ENCODE results near the gene ALLC.

ALLC gene

DNA sequence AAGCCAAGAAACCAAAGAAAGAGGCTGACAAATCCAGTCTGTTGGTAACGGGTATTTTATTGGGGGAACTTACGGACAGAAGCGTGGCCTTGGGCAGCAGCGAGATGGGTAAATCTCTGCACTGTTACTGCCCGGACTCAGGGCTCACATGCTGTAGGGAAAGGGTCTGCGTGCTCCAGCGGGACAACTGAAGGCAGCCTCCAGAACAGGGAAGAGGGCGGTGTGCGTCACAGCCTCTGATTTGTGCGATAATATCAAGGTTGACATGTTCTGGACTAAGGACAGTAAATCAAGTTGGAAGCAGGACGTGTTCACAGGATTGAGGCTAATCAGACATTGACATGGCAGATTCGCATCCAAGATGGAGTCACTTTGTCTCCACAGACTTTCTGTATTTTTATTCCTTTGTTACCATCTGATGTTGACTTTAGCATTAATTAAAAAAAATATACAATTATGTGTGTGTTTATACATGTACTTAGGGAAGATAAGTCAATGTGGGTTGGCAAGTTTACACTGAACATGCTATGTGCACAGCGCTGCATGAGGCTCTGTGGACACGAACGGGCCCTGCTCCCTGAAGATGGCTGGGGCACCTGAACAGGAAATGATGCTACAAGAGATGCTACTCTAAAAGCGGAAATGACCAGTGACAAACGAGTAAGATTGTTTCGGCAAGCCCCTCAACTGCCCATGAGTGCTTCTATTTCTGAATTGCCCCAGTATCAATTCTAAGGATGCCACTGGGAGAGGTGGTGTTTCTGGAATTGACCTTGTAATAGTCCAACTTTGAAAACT, 22.7 kb downstream of the ALLC start:
- DNase-seq: no peak

DNA sequence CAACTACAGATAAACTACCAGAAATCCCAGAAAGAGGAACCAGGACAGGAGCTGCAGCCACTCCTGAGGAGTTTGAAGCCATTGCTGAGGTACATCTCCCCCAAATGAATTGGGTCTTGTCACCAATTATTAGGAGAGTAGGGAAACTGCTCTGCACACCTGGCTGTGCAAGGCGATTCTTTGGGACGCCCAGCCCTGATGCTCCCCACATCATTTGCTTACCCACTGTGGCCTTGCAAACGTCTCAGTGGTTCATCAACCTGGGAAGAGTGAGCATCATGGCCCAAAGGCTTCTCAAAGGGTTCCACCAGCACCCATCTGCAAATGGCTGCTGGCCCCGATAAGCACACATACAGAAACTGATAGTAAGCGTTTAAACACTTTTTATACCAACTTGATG, 23.6 kb downstream of the ALLC start:
- DNase-seq: no peak

GRCh38 chr2:3682811-3683210, 24.8 kb downstream of the ALLC start:
- DNase-seq: no peak

- no peak for DNase-seq
Observed at GRCh38 chr2:3683748-3684454, 25.9 kb downstream of the ALLC start.

DNA sequence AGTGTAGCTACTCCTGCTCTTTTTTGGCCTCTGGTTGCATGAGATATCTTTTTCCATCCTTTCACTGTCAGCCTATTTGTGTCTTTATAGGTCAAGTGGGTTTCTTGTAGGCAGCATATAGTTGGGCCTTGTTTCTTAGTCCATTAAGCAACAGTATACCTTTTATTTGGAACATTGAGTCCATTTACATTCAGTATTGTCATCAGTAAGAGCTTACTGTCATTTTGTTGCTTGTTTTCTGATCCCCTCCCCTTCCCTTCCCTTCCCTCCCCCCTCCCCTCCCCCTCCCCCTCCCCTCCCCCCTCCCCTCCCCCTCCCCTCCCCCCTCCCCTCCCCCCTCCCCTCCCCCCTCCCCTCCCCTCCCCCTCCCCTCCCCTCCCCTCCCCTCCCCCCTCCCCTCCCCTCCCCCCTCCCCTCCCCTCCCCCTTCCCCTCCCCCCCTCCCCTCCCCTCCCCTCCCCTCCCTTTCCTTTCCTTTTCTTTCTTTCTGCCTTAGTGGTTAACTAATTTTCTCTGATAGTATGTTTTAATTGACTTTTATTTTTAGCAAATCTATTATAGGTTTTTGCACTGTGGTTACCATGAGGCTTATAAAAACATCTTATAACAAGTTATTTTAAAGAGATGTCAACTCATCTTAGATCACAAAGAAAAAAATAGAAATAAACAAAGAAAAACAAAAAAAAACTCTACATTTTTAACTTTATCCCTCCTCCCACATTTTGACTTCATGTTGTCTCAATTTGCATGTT, 32.2 kb downstream of the ALLC start:
- DNase-seq: no peak

DNA sequence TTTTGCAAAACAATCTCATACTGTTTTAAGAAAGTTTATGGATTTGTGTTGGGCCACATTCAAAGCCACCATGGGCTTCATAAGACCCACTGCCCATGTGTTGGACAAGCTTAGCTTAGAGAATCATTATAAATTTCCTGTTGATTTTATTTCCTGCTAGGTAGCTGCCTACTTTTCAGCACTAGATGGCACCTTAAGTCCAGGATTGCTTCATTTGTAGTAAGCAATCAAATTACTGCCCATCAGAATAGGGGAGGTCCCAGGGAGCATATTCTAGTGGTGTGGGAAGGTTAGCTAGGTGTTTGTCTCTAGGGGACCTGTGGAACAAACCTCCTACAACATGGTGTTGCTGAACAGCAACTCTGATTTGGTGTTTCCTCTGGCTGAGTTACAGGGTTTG, 34.4 kb downstream of the ALLC start:
- no peak for DNase-seq

DNA sequence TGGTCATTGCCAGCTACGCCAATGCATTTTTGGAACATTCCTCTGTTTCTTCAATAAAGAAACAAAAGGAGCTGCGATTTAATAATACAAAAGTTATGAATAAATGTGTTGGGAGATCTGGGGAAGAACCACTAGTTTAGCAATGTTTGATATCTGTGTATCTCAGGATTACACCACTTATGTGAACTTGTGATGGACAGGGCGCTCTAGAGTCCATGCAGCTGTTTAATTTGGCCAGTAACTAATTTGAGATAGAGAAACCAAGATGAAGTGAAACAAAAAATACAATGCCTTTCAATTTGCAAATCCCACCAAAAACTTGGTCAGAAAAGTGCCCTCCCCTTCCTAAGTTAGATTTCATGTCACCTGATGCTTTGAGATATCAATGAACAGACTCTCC, 38.5 kb downstream of the ALLC start:
- no peak for DNase-seq

GRCh38 chr2:3701071-3701470, 43.1 kb downstream of the ALLC start:
- DNase-seq: no peak

GRCh38 chr2:3703236-3703756, 45.3 kb downstream of the ALLC start, which contains the start of gene DCDC2C:
TSS of gene DCDC2C (plus strand) at chr2:3703575. CDS start at chr2:3703752, 177 bp downstream.
- DNase-seq: no peak

DNA sequence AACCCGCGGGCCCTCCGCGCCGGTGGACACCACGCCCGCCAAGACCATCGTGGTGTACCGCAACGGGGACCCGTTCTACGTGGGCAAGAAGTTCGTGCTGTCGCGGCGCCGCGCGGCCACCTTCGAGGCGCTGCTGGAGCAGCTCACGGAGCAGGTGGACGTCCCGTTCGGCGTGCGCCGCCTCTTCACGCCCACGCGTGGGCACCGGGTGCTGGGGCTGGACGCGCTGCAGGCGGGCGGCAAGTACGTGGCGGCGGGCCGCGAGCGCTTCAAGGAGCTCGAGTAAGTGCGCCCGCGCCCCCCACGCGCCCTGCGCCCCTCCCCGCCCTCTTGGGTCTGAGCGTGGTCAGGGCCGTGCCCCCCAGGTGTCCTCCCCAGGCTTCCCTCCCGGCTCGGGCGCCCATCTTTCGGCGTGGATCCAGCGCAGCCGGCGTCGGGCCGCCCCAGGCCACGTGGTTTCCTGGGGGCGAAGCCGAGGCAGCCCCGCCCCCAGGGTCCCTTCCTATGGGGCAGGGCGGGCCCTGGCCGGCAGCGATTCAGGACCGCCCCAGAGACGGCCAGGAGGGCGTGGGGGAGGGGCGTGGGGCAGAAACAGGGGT, 45.9 kb downstream of the ALLC start:
- no peak for DNase-seq

- DNase-seq: no peak
Observed at GRCh38 chr2:3704692-3705091, 46.7 kb downstream of the ALLC start.

DNA sequence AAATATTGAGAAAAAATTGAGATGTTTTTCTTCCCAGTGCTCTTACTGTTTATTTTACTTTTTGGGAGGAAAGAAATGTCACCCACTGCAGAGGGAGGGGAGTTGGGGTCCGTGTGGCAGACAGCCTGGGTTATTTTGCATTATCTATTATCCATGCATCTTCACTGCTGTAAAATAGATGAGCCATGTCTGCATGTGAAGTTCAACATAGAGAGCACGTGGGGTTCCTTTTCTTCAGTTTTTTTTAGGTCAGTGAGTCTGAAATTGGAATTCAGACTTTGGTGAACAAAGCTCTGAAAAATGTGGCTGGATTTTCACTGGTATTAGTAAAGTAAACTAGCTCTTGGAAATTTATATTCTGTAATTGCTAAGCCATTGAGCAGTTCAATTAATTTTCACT, 47.8 kb downstream of the ALLC start:
- DNase-seq: no peak

DNA sequence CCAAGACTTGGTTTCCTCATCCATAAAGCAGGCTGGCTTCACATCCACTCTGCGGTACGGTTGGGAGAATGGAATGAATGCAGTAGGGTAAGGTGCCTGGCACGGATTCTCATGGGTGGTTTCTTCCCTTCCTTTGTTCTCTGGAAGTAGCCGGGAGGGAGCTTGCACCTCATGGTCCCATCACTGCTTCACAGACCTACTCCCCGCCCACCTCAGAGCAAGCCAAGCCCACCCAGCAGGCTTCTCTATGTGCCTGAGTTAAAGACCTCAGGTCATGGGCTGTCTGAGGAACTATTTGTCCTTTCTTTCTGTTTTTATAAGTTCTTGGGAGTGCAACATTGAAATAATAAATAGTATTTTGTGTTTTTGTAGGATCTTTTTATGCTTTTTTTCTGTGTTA, 48.9 kb downstream of the ALLC start:
- DNase-seq: no peak

DNA sequence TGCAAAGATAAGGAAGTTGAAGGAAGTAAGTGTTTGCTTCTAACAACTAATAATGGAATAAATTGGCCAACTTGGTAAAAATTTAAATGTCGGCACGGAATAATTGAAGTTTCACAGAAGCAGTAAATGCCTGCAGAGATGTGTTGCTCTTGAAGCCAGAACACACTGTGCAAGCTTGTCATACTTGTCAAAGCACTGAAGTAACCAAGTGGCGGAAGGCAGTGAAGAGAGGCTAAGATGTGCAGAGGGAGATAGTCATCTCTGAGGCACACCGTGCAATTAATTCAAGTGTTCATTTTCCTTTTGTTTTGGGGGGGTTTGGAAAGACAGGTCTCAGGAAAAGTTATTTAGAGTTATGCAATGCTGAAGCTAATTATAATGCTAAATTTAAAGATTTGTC, 50.6 kb downstream of the ALLC start:
- DNase-seq: no peak

- DNase-seq: no peak
Observed at GRCh38 chr2:3709225-3709624, 51.2 kb downstream of the ALLC start.

DNA sequence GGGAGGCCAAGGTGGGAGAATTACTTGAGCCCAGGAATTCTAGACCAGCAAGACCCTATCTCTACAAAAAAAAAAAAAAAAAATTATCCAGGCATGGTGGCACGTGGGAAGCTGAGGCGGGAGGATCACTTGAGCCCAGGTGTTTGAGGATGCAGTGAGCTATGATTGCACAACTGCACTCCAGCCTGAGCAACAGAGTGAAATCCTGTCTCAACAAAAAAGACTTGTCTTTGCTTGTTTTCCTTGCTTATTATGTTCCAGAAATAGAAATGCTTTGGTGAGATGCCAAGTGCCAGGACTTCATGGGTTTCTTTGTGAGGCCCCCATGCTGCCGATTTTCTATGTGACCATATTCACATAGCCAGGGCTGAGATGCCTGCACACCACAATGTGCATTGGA, 54.4 kb downstream of the ALLC start:
- DNase-seq: no peak

- DNase-seq: no peak
Observed at GRCh38 chr2:3712831-3713503, 55.0 kb downstream of the ALLC start.

DNA sequence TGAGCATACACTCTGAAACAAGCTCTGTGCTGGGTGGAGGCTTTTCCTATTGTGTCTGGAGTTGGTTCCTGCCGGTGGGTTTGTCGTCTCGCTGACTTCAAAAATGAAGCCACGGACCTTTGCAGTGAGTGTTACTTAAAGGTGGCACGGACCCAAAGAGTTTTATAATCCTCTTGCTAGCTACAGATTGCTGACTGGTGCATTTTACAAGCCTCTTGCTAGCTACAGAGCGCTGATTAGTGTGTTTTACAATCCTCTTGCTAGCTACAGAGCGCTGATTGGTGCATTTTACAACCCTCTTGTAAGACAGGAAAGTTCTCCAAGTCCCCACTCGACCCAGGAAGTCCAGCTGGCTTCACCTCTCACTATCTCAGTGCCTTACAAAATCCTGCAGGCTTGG, 60.7 kb downstream of the ALLC start:
- DNase-seq: no peak

DNA sequence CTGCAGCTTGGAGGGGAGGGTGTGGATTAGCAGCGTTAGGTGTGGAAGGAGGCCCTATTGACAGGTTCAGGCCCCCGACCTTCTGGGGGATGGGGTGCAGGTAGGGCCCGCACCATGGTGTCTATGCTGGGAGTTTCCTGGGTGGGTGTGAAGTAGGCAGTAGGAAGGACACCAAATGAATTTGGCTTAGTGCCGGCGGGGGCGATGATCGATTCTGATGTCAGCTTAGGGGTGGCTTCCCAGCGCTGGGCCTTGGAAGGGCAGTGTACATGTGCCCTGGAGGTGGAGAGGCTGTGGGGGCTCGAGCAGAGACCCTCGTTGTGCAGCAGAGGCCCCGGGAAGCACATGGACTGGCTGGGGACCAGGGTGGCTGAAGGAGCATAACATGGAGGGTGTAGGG, 67.0 kb downstream of the ALLC start:
- DNase-seq: no peak

- no peak for DNase-seq
Observed at GRCh38 chr2:3725458-3726250, 67.7 kb downstream of the ALLC start.

DNA sequence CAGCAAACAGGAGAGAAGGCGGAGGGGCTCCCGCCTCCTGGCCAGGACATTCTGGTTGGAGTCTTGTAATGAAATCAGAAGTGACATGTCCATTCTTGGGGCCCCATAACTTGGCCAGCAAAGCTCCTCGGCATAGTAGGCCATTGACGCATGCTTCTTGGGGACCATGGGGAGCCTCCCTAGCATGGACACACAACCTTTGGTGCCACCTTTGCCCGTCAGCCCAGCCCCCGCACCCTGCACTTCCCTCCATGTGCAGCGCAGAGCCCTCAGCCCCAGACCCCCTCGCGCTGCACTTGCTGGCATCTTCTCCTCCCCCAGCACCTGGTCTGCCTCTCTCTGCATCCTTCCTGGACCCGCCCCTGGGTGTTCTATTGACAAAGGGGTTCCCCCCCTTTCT, 68.5 kb downstream of the ALLC start:
- DNase-seq: no peak

Data from T-helper 9 cell (primary cell).